GM12874 (cell line): Measurements from ENCODE around the gene PSME4.

ENCODE experiments used
- TF ChIP-seq, protein P1 (sequence below): IDR thresholded peaks from 2 replicates; pipeline ENCODE4 v1.5.1; 2011; ENCODE audit warnings: low read depth, mild to moderate bottlenecking, control low read depth, low read length, moderate library complexity; ENCODE audit not compliant: insufficient read depth

Gene PSME4

DNA sequence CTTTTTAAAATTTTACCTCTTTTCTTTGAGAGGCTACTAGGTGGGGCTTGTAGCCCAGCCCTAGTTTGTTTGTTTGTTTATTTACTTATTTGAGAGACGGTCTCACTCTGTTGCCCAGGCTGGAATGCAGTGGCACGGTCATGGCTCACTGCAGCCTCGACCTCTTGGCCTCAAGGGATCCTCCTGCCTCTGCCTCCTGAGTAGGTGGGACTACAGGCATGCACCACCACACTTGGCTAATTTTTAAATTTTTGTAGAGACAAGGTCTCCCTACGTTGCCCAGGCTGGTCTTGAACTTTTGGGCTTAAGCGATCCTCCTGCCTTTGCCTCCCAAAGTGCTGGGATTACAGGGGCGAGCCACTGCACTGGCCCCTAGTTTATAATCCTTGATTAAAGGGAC, 149.0 kb downstream of the PSME4 start:
- TF ChIP-seq, protein P1, sequence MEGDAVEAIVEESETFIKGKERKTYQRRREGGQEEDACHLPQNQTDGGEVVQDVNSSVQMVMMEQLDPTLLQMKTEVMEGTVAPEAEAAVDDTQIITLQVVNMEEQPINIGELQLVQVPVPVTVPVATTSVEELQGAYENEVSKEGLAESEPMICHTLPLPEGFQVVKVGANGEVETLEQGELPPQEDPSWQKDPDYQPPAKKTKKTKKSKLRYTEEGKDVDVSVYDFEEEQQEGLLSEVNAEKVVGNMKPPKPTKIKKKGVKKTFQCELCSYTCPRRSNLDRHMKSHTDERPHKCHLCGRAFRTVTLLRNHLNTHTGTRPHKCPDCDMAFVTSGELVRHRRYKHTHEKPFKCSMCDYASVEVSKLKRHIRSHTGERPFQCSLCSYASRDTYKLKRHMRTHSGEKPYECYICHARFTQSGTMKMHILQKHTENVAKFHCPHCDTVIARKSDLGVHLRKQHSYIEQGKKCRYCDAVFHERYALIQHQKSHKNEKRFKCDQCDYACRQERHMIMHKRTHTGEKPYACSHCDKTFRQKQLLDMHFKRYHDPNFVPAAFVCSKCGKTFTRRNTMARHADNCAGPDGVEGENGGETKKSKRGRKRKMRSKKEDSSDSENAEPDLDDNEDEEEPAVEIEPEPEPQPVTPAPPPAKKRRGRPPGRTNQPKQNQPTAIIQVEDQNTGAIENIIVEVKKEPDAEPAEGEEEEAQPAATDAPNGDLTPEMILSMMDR, result no peak

DNA sequence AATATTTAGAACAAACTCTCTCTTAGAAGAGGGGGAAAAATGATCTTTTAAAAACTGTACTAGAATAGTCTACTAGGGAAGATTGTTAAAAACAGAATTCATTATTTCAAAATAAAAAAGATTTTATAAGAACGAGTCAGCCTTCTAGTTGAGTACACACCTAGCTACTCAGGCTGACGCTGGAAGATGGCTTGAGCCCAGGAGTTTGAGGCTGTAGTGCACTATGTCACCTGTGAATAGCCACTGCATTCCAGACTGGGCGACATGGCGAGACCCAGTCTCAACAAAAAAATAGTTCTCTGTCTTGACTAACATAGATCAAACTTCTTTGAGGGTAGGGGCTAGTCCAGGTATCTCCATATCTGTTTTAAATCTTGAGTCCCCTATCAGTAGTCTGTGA, 150.1 kb downstream of the PSME4 start:
- TF ChIP-seq, protein P1, result no peak

DNA sequence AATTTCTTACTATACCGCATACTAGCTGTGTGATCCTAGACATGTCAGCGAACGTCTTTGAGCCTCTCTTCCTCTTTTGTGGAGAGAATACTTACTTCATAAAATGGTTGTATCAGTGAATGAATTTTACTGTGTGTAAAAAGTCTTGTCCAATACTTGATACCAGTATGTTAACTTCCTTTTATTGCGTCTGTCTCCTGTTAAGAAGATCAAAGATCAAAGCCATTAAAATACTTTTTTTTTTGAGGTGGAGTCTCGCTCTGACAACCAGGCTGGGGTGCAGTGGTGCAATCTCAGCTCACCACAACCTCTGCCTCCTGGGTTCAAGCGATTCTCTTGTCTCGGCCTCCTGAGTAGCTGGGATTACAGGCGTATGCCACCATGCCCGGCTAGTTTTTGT, 150.7 kb downstream of the PSME4 start:
- TF ChIP-seq, protein P1, result no peak

DNA sequence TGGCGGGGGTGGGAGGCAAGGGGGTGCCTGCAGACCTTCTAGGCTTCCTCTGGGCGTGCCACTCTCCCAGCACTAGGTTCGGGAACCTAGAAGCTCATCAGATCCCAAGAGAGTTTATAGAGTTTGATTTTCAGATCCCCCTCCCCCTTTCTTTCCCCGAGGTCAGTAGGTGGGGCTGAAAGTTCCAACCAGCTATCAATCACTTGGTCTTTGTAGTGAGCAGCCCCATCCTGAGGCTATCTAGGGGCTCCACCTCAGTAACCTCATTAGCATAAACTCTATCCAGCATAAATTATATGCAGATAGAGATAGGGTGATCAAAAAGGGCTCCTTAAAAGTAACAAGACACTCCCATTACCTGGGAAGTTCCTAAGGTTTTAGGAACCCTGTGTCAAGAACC, 151.2 kb downstream of the PSME4 start:
- TF ChIP-seq, protein P1, result no peak

DNA sequence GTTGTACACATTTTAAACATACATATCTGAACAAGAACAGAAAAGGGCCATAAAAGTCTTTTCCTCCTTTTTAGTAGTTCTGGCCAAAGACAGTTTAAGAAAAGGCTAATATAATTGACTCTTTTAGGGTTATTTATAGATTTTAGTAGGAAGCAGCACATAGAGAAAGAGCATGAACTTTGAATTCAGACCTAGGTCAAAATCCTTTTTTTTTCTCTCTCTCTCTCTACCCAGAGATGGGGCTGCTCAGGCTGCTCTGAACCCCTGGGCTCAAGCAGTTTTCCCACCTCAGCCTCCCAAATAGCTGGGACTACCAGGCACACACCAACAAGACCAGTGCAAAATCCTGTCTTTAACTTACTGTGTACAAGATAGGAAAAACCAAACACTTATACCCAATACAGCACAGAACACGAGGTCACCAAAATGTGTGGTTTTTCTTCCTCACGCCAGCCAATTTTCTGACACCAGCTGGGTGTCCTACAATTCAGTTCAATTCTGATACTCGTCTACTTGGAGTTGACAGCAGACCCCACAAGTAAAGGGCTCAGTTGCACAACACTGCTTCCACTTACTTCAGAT, 151.8 kb downstream of the PSME4 start:
- TF ChIP-seq, protein P1, result no peak
